Fibroblast of lung (primary cell): ENCODE results near the gene AMIGO3.

Experiments
- EZH2 ChIP-seq: IDR thresholded peaks from 2 replicates; pipeline ENCODE4 v1.5.1; 2012; ENCODE audit warnings: low read length, control low read depth, mild to moderate bottlenecking; ENCODE audit errors: missing control alignments
- TF ChIP-seq, protein P1 (sequence below), 2 donors: IDR thresholded peaks in 1 of 2; conservative IDR thresholded peaks in 1 of 2; 1 replicate in 1 of 2; 2 replicates in 1 of 2; pipeline ENCODE4 v1.5.1; 2011 to 2012; ENCODE audit warnings: low read length in 2 of 2, control low read depth in 1 of 2, inconsistent platforms in 1 of 2, low read depth in 1 of 2, mild to moderate bottlenecking in 1 of 2

DNA sequence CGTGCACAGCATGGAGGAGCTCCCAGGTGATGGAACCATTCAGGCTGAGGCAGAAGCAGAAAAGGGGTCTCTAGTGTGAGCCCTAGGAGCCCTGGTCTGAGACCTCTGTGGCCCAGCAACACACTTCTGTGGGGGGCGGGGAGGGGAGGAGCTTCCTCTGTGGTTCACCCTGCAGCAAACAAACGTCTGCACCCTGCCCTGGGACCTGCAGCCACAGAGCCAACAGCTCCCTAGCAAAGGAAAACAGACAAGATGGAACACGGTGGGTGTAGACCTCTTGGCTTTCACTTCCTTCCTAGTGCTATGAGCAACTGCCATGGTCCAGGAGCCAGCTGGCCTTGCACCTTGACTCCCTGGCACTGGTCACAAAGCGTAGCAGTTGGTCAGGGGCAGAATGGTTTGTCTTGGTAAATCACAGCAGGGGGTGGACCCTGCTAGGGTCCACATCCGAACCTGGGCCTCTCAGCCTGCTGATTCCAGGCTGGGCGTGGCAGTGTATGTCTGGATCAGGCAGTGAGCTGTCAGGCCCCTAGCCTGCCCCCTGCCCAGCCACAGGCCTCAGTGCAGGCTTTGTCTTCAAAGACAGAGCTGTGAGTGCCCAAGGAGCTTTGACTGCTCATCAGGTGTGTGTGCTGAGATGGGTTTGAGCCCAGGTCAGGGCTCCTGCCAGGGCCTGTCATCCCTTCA, 6.7 kb downstream of the AMIGO3 start:
- TF ChIP-seq, protein P1, sequence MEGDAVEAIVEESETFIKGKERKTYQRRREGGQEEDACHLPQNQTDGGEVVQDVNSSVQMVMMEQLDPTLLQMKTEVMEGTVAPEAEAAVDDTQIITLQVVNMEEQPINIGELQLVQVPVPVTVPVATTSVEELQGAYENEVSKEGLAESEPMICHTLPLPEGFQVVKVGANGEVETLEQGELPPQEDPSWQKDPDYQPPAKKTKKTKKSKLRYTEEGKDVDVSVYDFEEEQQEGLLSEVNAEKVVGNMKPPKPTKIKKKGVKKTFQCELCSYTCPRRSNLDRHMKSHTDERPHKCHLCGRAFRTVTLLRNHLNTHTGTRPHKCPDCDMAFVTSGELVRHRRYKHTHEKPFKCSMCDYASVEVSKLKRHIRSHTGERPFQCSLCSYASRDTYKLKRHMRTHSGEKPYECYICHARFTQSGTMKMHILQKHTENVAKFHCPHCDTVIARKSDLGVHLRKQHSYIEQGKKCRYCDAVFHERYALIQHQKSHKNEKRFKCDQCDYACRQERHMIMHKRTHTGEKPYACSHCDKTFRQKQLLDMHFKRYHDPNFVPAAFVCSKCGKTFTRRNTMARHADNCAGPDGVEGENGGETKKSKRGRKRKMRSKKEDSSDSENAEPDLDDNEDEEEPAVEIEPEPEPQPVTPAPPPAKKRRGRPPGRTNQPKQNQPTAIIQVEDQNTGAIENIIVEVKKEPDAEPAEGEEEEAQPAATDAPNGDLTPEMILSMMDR (conservative IDR thresholded peaks at IDR 0.05 in 1 of 2, IDR thresholded peaks at IDR 0.05 in 1 of 2; ENCODE audit: low read depth in 1 of 2, low read length in 2 of 2), result no peak
- TF ChIP-seq EZH2, result no peak
